ENCODE results near the gene SCAMP5. TPM values are rescaled to one million over a fixed set of nuclear protein-coding genes. Genes with fewer than 3 reads are reported as not detected.
A peak's percentile ranks its signal among the peaks of the same experiment; 100 is the strongest.

The SCAMP5 gene
- total and polyA plus RNA-seq, 2 of the 13 experiments (the other 11 are each of a cell fraction or from before 2014, with no cell fraction given), result 34.3 to 49.0 TPM

GRCh38 chr15:75065467-75065850, 70.1 kb downstream of the SCAMP5 start (continued):
- 0 out of 2 replicates have a peak, but pooled peaks have one; percentile 64 for TF ChIP-seq ZNF276 (CRISPR knock-in tag; IDR thresholded peaks at IDR 0.05; ENCODE audit: low read depth)
- TF ChIP-seq FOSL2 (CRISPR knock-in tag; IDR thresholded peaks at IDR 0.05), result 0 out of 2 replicates have a peak, but pooled peaks have one; percentile 38
- TF ChIP-seq BRF2 (CRISPR knock-in tag; IDR thresholded peaks at IDR 0.05), result no peak
- no peak for TF ChIP-seq ZNF44 (CRISPR knock-in tag; IDR thresholded peaks at IDR 0.05)
- no peak for TF ChIP-seq ZNF337 (CRISPR knock-in tag; IDR thresholded peaks at IDR 0.05; ENCODE audit: borderline replicate concordance, low read depth)
- no peak for TF ChIP-seq PTBP1 (IDR thresholded peaks at IDR 0.05; ENCODE audit: low read depth, low read length, poor library complexity, severe bottlenecking)
- no peak for TF ChIP-seq ZNF333 (CRISPR knock-in tag; IDR thresholded peaks at IDR 0.05; ENCODE audit: borderline replicate concordance)
- no peak for TF ChIP-seq PHF20 (CRISPR knock-in tag; IDR thresholded peaks at IDR 0.05)
- no peak for TF ChIP-seq FOXP1 (IDR thresholded peaks at IDR 0.05)
- no peak for TF ChIP-seq FOXP1 (CRISPR knock-in tag; IDR thresholded peaks at IDR 0.05)
- TF ChIP-seq CHD4 (IDR thresholded peaks at IDR 0.05; ENCODE audit: borderline replicate concordance, low read length), result no peak
- TF ChIP-seq ZNF75D (CRISPR knock-in tag; IDR thresholded peaks at IDR 0.05; ENCODE audit: borderline replicate concordance), result no peak
- 0 out of 2 replicates have a peak, but pooled peaks have one; percentile 33 for TF ChIP-seq KDM2A (CRISPR knock-in tag; IDR thresholded peaks at IDR 0.05; ENCODE audit: borderline replicate concordance, low read depth)
- TF ChIP-seq ZNF205 (CRISPR knock-in tag; IDR thresholded peaks at IDR 0.05), result 0 out of 2 replicates have a peak, but pooled peaks have one; percentile 20
- peak; percentile 12; the same call in 1 of the 2 replicates for TF ChIP-seq STAG1 (CRISPR knock-in tag; IDR thresholded peaks at IDR 0.05)
- TF ChIP-seq ZNF703 (CRISPR knock-in tag; IDR thresholded peaks at IDR 0.05; ENCODE audit: borderline replicate concordance), result no peak
- TF ChIP-seq ZNF335 (CRISPR knock-in tag; IDR thresholded peaks at IDR 0.05), result no peak
- peak; percentile 17; the same call in 1 of the 2 replicates for TF ChIP-seq BCL6 (CRISPR knock-in tag; IDR thresholded peaks at IDR 0.05)
- no peak for TF ChIP-seq PRMT3 (CRISPR knock-in tag; IDR thresholded peaks at IDR 0.05; ENCODE audit: borderline replicate concordance, low read depth)
- TF ChIP-seq ZNF281 (CRISPR knock-in tag; IDR thresholded peaks at IDR 0.05; ENCODE audit: borderline replicate concordance), result 0 out of 2 replicates have a peak, but pooled peaks have one; percentile 38
- peak; percentile 48; the same call in 1 of the 2 replicates for TF ChIP-seq MAX (IDR thresholded peaks at IDR 0.05)
- no peak for TF ChIP-seq NBN (conservative IDR thresholded peaks at IDR 0.05)
- TF ChIP-seq DR1 (CRISPR knock-in tag; IDR thresholded peaks at IDR 0.05), result no peak

Measured in HepG2 (cell line).